ENCODE measurements around the gene C6orf136.
A peak's percentile ranks its signal among the peaks of the same experiment; 100 is the strongest.

Gene C6orf136

GRCh38 chr6:30681766-30682142, 34.8 kb downstream of the C6orf136 start:
- no peak overlapping the region for H2AFZ ChIP-seq (ENCODE audit: low read depth, low read length)
- peaks cover 10% of the 10 kb centered on the region; the same call in 1 of the 2 replicates for H4K20me1 ChIP-seq (ENCODE audit: insufficient read depth, low read length)
- no peak for TF ChIP-seq EZH2phosphoT487 (IDR thresholded peaks at IDR 0.05; ENCODE audit: low read depth)
- TF ChIP-seq CTCF (IDR thresholded peaks at IDR 0.05; ENCODE audit: low read depth, low read length): no peak
- peak overlapping the region; percentile 90 for H3K4me3 ChIP-seq (ENCODE audit: low read length)
- H3K27ac ChIP-seq (ENCODE audit: low read length): peak overlapping the region; percentile 90
- peaks cover 33% of the 10 kb centered on the region for H3K4me1 ChIP-seq (ENCODE audit: low read length)
- H3K79me2 ChIP-seq (ENCODE audit: low read length): peaks cover 65% of the 10 kb centered on the region
- peak overlapping the region; percentile 93 for H3K9ac ChIP-seq (ENCODE audit: low read length)
- peak overlapping the region; percentile 100 for H3K4me2 ChIP-seq (ENCODE audit: low read length)
- no peaks in the 10 kb centered on the region for H3K9me3 ChIP-seq (ENCODE audit: insufficient read depth, low read length)
- H3K27me3 ChIP-seq (ENCODE audit: low read depth, low read length): no peaks in the 10 kb centered on the region
- H3K36me3 ChIP-seq (replicated peaks; ENCODE audit: low read depth, low read length): peaks cover 6% of the 10 kb centered on the region

- Histone ChIP-seq H3K27me3 (ENCODE audit: low read depth, low read length) (no peaks in the 10 kb centered on the region), H3K79me2 (ENCODE audit: low read length) (peaks cover 65% of the 10 kb centered on the region), H3K27ac (ENCODE audit: low read length) (peak overlapping the region; percentile 90), H3K36me3 (replicated peaks; ENCODE audit: low read depth, low read length) (peaks cover 3% of the 10 kb centered on the region), H3K4me1 (ENCODE audit: low read length) (peaks cover 34% of the 10 kb centered on the region), H3K4me3 (ENCODE audit: low read length) (peak overlapping the region; percentile 90), H2AFZ (ENCODE audit: low read depth, low read length) (no peak overlapping the region), H3K9me3 (ENCODE audit: insufficient read depth, low read length) (no peaks in the 10 kb centered on the region), H3K9ac (ENCODE audit: low read length) (peak overlapping the region; percentile 93), H3K4me2 (ENCODE audit: low read length) (peak overlapping the region; percentile 100), H4K20me1 (ENCODE audit: insufficient read depth, low read length) (peaks cover 10% of the 10 kb centered on the region; the same call in 1 of the 2 replicates)
- no peak for TF ChIP-seq EZH2phosphoT487 (IDR thresholded peaks at IDR 0.05; ENCODE audit: low read depth)
- no peak for TF ChIP-seq CTCF (IDR thresholded peaks at IDR 0.05; ENCODE audit: low read depth, low read length)
Measured at GRCh38 chr6:30682143-30683117, 35.5 kb downstream of the C6orf136 start.

GRCh38 chr6:30683183-30683979, 36.4 kb downstream of the C6orf136 start:
- Histone ChIP-seq H4K20me1 (ENCODE audit: insufficient read depth, low read length) (peaks cover 10% of the 10 kb centered on the region; the same call in 1 of the 2 replicates), H3K36me3 (replicated peaks; ENCODE audit: low read depth, low read length) (peaks cover 3% of the 10 kb centered on the region), H3K4me2 (ENCODE audit: low read length) (peak overlapping the region; percentile 100), H3K27me3 (ENCODE audit: low read depth, low read length) (no peaks in the 10 kb centered on the region), H3K4me1 (ENCODE audit: low read length) (peaks cover 43% of the 10 kb centered on the region), H3K9ac (ENCODE audit: low read length) (peak overlapping the region; percentile 93), H3K9me3 (ENCODE audit: insufficient read depth, low read length) (no peaks in the 10 kb centered on the region), H3K79me2 (ENCODE audit: low read length) (peaks cover 65% of the 10 kb centered on the region), H2AFZ (ENCODE audit: low read depth, low read length) (no peak overlapping the region), H3K27ac (ENCODE audit: low read length) (peak overlapping the region; percentile 90), H3K4me3 (ENCODE audit: low read length) (peak overlapping the region; percentile 90)
- TF ChIP-seq EZH2phosphoT487 (IDR thresholded peaks at IDR 0.05; ENCODE audit: low read depth): no peak
- TF ChIP-seq CTCF (IDR thresholded peaks at IDR 0.05; ENCODE audit: low read depth, low read length): no peak

GRCh38 chr6:30683980-30684338, 37.0 kb downstream of the C6orf136 start:
- Histone ChIP-seq H3K36me3 (replicated peaks; ENCODE audit: low read depth, low read length) (peaks cover 3% of the 10 kb centered on the region), H3K9me3 (ENCODE audit: insufficient read depth, low read length) (no peaks in the 10 kb centered on the region), H3K4me1 (ENCODE audit: low read length) (peaks cover 44% of the 10 kb centered on the region), H4K20me1 (ENCODE audit: insufficient read depth, low read length) (peaks cover 10% of the 10 kb centered on the region; the same call in 1 of the 2 replicates), H2AFZ (ENCODE audit: low read depth, low read length) (no peak overlapping the region), H3K4me2 (ENCODE audit: low read length) (peak overlapping the region; percentile 100), H3K27me3 (ENCODE audit: low read depth, low read length) (no peaks in the 10 kb centered on the region), H3K27ac (ENCODE audit: low read length) (peak overlapping the region; percentile 90), H3K9ac (ENCODE audit: low read length) (peak overlapping the region; percentile 93), H3K4me3 (ENCODE audit: low read length) (peak overlapping the region; percentile 90), H3K79me2 (ENCODE audit: low read length) (peaks cover 65% of the 10 kb centered on the region)
- TF ChIP-seq EZH2phosphoT487 (IDR thresholded peaks at IDR 0.05; ENCODE audit: low read depth): no peak
- TF ChIP-seq CTCF (IDR thresholded peaks at IDR 0.05; ENCODE audit: low read depth, low read length): no peak

Data from OCI-LY3 (cell line).